Activated CD8-positive, alpha-beta T cell treated with anti-CD3 and anti-CD28 coated beads for 36 hours (primary cell): ENCODE results near the gene IVD. TPM values are rescaled to one million over a fixed set of nuclear protein-coding genes. Genes with fewer than 3 reads are reported as not detected.
A peak's percentile ranks its signal among the peaks of the same experiment; 100 is the strongest.

ENCODE experiments used
- ATAC-seq: fragments of 200-7000 bp; cut with Tn5 transposase; one replicate; pipeline ENCODE4 v1.10.0; 2021; ENCODE audit warnings: mild to moderate bottlenecking, moderate library complexity
- CTCF ChIA-PET: fragments of 350-600 bp; sonication (Branson Sonifier 250); formaldehyde crosslinking; loops from one replicate; lab custom pipeline; 2021; ENCODE audit warnings: antibody characterized with exemption; lab: Charles Lee
- POLR2A ChIA-PET: fragments of 350-600 bp; sonication (Branson Sonifier 250); formaldehyde crosslinking; loops from one replicate; lab custom pipeline; 2021; ENCODE audit warnings: antibody characterized with exemption; lab: Charles Lee
- DNase-seq: peaks from one replicate; pipeline ENCODE4 v3.0.0-alpha.2; 2020
- H3K27ac Mint-ChIP-seq: one replicate; pipeline ENCODE4 v1.8.0; 2021; ENCODE audit warnings: mild to moderate bottlenecking, mixed read lengths
- H3K27me3 Mint-ChIP-seq: one replicate; pipeline ENCODE4 v1.8.0; 2021; ENCODE audit warnings: mixed read lengths
- H3K36me3 Mint-ChIP-seq: one replicate; pipeline ENCODE4 v1.8.0; 2021; ENCODE audit warnings: low read depth, mixed read lengths
- H3K4me1 Mint-ChIP-seq: one replicate; pipeline ENCODE4 v1.8.0; 2021; ENCODE audit warnings: low read depth, mixed read lengths
- H3K4me3 Mint-ChIP-seq: one replicate; pipeline ENCODE4 v1.8.0; 2021; ENCODE audit warnings: mild to moderate bottlenecking, moderate library complexity, mixed read lengths
- H3K9me3 Mint-ChIP-seq: one replicate; pipeline ENCODE4 v1.8.0; 2021; ENCODE audit warnings: mixed read lengths
- intact Hi-C: fragments of 100-400 bp; cut with micrococcal nuclease; formaldehyde crosslinking; loops from one replicate; pipeline ENCODE4 v1.10.0; 2022
- total RNA-seq, 2 experiments: library from RNA; stranded (reverse); gene quantifications; one replicate each; pipeline ENCODE4 v1.2.3, GENCODE V29; 2021
- TF ChIP-seq, protein P1 (sequence below): fragments of 200-600 bp; IDR thresholded peaks from one replicate; pipeline ENCODE4 v1.8.0; 2022; ENCODE audit warnings: antibody characterized with exemption, mild to moderate bottlenecking

IVD gene
- total RNA-seq = 10 to 100 TPM; 56.9 to 65.0 TPM

DNA sequence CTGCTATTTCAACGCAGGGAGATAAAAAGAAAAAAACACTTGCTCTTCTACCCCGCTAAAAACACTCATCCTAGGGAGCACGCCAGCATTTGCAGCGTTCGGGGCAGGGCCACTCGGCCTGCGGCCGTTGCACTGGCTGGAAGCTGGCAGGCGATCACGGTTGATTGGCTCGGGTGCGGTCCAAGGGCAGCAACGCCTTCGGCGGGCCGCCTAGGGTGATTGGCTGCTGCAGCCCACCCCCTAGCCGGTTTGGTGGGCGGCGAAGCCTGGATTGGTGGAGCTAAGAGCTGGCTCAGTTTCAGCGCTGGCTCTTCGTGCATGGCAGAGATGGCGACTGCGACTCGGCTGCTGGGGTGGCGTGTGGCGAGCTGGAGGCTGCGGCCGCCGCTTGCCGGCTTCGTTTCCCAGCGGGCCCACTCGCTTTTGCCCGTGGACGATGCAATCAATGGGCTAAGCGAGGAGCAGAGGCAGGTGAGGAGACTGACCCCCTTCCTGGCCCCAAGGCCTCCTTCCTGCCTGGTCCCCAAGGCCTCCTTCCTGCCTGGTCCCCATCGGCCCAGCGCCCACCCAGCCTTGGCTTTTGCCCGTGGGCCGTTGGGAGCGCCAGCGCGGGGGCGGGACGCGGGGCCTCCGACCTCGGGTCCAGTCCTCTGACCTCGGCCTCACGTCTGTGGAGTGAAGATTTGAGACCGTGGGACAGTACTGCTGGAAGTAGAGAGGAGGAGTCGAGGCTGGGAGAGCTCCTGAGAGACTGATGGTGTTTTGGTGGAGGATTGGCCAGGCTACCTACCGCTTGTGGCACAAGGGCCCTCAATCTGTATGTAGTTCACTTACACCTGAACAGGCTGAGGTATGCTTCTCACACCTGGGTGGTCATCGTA lies at the start of gene IVD:
TSS of gene IVD (plus strand) at position 295 of the 881 bp plus-strand sequence. CDS start at position 328, 33 bp downstream.
- H3K9me3 Mint-ChIP-seq = no peaks in the 10 kb centered on the region
- peak within 1 kb of the TSS; percentile 77 for H3K4me3 Mint-ChIP-seq
- CTCF ChIA-PET = interaction anchor here (1.0 to 5.7 kb wide), 13 partner anchors 8 to 131 kb away, joined by 3 to 33 read pairs (median 4); partner anchors contain the start of gene BAHD1
- POLR2A ChIA-PET = interaction anchor here (0.6 to 2.1 kb wide), 14 partner anchors 9 to 120 kb away, joined by 3 to 8 read pairs (median 4); partner anchors contain the start of genes KNSTRN and PLCB2
- peak within 1 kb of the TSS; percentile 95 for H3K27ac Mint-ChIP-seq
- peaks cover 47% of the 10 kb centered on the region for H3K4me1 Mint-ChIP-seq
- DNase-seq = peak; percentile 96
- intact Hi-C loops = no loop called here
- TF ChIP-seq, protein P1, sequence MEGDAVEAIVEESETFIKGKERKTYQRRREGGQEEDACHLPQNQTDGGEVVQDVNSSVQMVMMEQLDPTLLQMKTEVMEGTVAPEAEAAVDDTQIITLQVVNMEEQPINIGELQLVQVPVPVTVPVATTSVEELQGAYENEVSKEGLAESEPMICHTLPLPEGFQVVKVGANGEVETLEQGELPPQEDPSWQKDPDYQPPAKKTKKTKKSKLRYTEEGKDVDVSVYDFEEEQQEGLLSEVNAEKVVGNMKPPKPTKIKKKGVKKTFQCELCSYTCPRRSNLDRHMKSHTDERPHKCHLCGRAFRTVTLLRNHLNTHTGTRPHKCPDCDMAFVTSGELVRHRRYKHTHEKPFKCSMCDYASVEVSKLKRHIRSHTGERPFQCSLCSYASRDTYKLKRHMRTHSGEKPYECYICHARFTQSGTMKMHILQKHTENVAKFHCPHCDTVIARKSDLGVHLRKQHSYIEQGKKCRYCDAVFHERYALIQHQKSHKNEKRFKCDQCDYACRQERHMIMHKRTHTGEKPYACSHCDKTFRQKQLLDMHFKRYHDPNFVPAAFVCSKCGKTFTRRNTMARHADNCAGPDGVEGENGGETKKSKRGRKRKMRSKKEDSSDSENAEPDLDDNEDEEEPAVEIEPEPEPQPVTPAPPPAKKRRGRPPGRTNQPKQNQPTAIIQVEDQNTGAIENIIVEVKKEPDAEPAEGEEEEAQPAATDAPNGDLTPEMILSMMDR = no peak
- H3K36me3 Mint-ChIP-seq = peaks cover 30% of the 10 kb centered on the region
- ATAC-seq = peak; percentile 98
- H3K27me3 Mint-ChIP-seq = no peaks in the 10 kb centered on the region

GRCh38 chr15:40355976-40356585 lies 49.5 kb upstream of the IVD start:
- ChIA-PET POLR2A (interaction anchor here (0.7 to 1.4 kb wide), 4 partner anchors 11 to 84 kb away, joined by 3 to 5 read pairs (median 4); no protein-coding TSS in a partner anchor), CTCF (interaction anchor here (0.9 to 7.7 kb wide), 8 partner anchors 12 to 81 kb away, joined by 3 to 71 read pairs (median 11); partner anchors contain the start of gene KNSTRN)
- intact Hi-C loops = no loop called here
- H3K36me3 Mint-ChIP-seq = no peaks in the 10 kb centered on the region
- no peak for DNase-seq
- TF ChIP-seq, protein P1 = no peak
- H3K27me3 Mint-ChIP-seq = no peaks in the 10 kb centered on the region
- H3K4me3 Mint-ChIP-seq = no peak overlapping the region
- H3K9me3 Mint-ChIP-seq = no peaks in the 10 kb centered on the region
- H3K27ac Mint-ChIP-seq = no peak overlapping the region
- peaks cover 7% of the 10 kb centered on the region for H3K4me1 Mint-ChIP-seq
- ATAC-seq = no peak

- no peaks in the 10 kb centered on the region for H3K36me3 Mint-ChIP-seq
- ChIA-PET CTCF (interaction anchor here (0.9 to 7.7 kb wide), 7 partner anchors 11 to 82 kb away, joined by 3 to 71 read pairs (median 11); no protein-coding TSS in a partner anchor), POLR2A (interaction anchor here (0.8 to 1.5 kb wide), 6 partner anchors 10 to 83 kb away, joined by 3 to 4 read pairs (median 4); partner anchors contain the start of gene IVD)
- H3K4me3 Mint-ChIP-seq = peak overlapping the region; percentile 71
- H3K4me1 Mint-ChIP-seq = peaks cover 7% of the 10 kb centered on the region
- no peaks in the 10 kb centered on the region for H3K27me3 Mint-ChIP-seq
- DNase-seq = no peak
- intact Hi-C loops = no loop called here
- no peak overlapping the region for H3K27ac Mint-ChIP-seq
- H3K9me3 Mint-ChIP-seq = no peaks in the 10 kb centered on the region
- ATAC-seq = no peak
- TF ChIP-seq, protein P1 = no peak
These were observed 48.3 kb upstream of the IVD start for GRCh38 chr15:40357246-40357645.

DNA sequence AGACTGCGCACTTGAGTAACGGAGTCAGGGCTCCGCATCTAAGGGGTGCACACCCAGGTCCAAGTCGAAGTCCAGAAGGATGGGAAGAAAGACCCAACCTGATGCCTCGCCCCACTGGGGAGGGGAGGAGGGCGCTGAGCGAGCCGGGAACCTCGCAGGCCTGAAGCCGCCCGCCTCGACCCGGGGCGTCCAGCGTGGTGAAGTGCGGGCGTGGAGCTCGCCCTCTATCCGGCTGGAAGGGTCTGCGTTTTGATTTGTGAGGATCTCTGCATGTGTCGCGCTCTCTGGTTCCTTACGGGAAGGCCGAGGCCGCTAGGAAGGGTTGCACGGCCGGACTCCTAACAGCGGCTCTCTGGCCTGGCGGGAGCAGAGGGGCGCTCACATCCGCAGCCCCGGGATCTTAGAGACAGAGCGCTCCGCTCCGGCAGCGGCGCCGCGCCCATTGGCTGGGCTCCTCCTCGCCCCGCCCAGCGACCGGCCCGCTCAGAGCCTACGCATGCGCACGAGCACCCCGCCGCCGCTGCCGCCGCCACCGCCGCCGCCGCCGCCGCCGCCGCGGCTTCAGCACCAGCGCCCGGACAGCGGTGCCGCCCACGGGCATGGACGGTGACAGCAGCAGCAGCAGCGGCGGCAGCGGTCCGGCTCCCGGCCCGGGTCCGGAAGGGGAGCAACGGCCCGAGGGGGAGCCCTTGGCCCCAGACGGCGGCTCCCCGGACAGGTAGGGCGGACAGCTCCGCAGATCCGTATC lies 47.7 kb upstream of the IVD start, which contains the start of gene DISP2:
TSS of gene DISP2 (plus strand) at position 497 of the 748 bp plus-strand sequence. CDS start at position 600, 103 bp downstream.
- no peaks in the 10 kb centered on the region for H3K27me3 Mint-ChIP-seq
- no peaks in the 10 kb centered on the region for H3K9me3 Mint-ChIP-seq
- peaks cover 7% of the 10 kb centered on the region for H3K4me1 Mint-ChIP-seq
- POLR2A ChIA-PET = interaction anchor here (0.9 to 1.5 kb wide), 5 partner anchors 9 to 60 kb away, joined by 3 to 5 read pairs (median 4); partner anchors contain the start of gene IVD
- TF ChIP-seq, protein P1 = no peak
- no peak within 1 kb of the TSS for H3K27ac Mint-ChIP-seq
- CTCF ChIA-PET = interaction anchor here (0.6 to 7.7 kb wide), 7 partner anchors 11 to 83 kb away, joined by 3 to 71 read pairs (median 11); no protein-coding TSS in a partner anchor
- no peaks in the 10 kb centered on the region for H3K36me3 Mint-ChIP-seq
- peak; percentile 87 for DNase-seq
- H3K4me3 Mint-ChIP-seq = peak within 1 kb of the TSS; percentile 71
- peak; percentile 94 for ATAC-seq
- intact Hi-C loops = no loop called here
